K562 (cell line): ENCODE data around the gene GPR183. TPM values are rescaled to one million over a fixed set of nuclear protein-coding genes. Genes with fewer than 3 reads are reported as not detected.
A peak's percentile ranks its signal among the peaks of the same experiment; 100 is the strongest.

Experiments
- ARID1B ChIP-seq: fragments of 450-650 bp; IDR thresholded peaks from 2 replicates; pipeline ENCODE4 v1.6.1; 2016; ENCODE audit warnings: antibody characterized with exemption, mild to moderate bottlenecking, inconsistent platforms
- BHLHE40 ChIP-seq: IDR thresholded peaks from 2 replicates; pipeline ENCODE4 v1.6.1; 2011; ENCODE audit warnings: low read length, improper control_type of control experiment
- KLF16 ChIP-seq: IDR thresholded peaks from 2 replicates; pipeline ENCODE4 v1.6.1; 2016; ENCODE audit warnings: antibody characterized with exemption
- L3MBTL2 ChIP-seq: fragments of 450-650 bp; IDR thresholded peaks from 2 replicates; pipeline ENCODE4 v1.6.1; 2016; ENCODE audit warnings: mild to moderate bottlenecking, moderate library complexity
- RAD51 ChIP-seq: fragments of 450-650 bp; IDR thresholded peaks from 2 replicates; pipeline ENCODE4 v1.7.1; 2016; ENCODE audit warnings: low read depth, mild to moderate bottlenecking, borderline replicate concordance
- SP2 ChIP-seq: IDR thresholded peaks from 2 replicates; pipeline ENCODE4 v1.6.1; 2011; ENCODE audit warnings: mild to moderate bottlenecking, low read depth, low read length, moderate library complexity; ENCODE audit not compliant: poor library complexity, severe bottlenecking; ENCODE audit errors: extremely low read depth
- polyA plus RNA-seq, 8 experiments: library from polyadenylated mRNA; depleted of rRNA in 4 of 8; stranded (reverse) in 5 of 8; unstranded in 3 of 8; fragments of >200 nt; fragmentation: Nextera tagmentation in 2 of 8; fragmentation: Illumina TruSeq in 1 of 8; extraction: Ambion mirVana in 2 of 8; extraction: Trizol in 1 of 8; gene quantifications; 2 replicates each; pipeline versions ENCODE4 v1.2.1 to v1.2.3, GENCODE V29; 2011 to 2014; ENCODE audit warnings: inconsistent platforms in 1 of 8, missing spikeins in 1 of 8
- total RNA-seq, 7 experiments: library from RNA; depleted of rRNA in 6 of 7; stranded (reverse); fragments of >200 nt in 6 of 7; fragmentation: Illumina TruSeq in 2 of 7; extraction: Trizol in 2 of 7; gene quantifications; 2 replicates each; pipeline versions ENCODE4 v1.2.1 to v1.2.3, GENCODE V29; 2011 to 2021; ENCODE audit warnings: low replicate concordance in 1 of 7
- TF ChIP-seq, protein P1 (sequence below), 2 experiments: fragments of 450-650 bp; formaldehyde crosslinking in 1 of 2; IDR thresholded peaks; 2 replicates each; pipeline versions ENCODE4 v1.4.0 to v1.6.1; 2014 to 2020; ENCODE audit warnings: mild to moderate bottlenecking in 2 of 2, borderline replicate concordance in 1 of 2, low read depth in 1 of 2
- TF ChIP-seq, protein P2 (sequence below): fragments of 450-650 bp; IDR thresholded peaks from 2 replicates; pipeline ENCODE4 v1.6.1; 2016; ENCODE audit warnings: low read depth, mild to moderate bottlenecking, moderate library complexity
- TF ChIP-seq, protein P3 (sequence below), 2 experiments: IDR thresholded peaks; 2 replicates each; pipeline ENCODE4 v1.6.1; 2011; ENCODE audit warnings: borderline replicate concordance in 1 of 2, control low read depth in 1 of 2, low read depth in 1 of 2, low read length in 1 of 2, mild to moderate bottlenecking in 1 of 2, mixed read lengths in 1 of 2, moderate library complexity in 1 of 2; ENCODE audit not compliant: insufficient read depth in 1 of 2, insufficient read length in 1 of 2, poor library complexity in 1 of 2, severe bottlenecking in 1 of 2; ENCODE audit errors: extremely low read depth in 1 of 2
- TF ChIP-seq, protein P4 (sequence below): fragments of 450-650 bp; IDR thresholded peaks from 2 replicates; pipeline ENCODE4 v1.6.1; 2017; ENCODE audit warnings: antibody characterized with exemption, mild to moderate bottlenecking
- TF ChIP-seq, protein P5 (sequence below): IDR thresholded peaks from 2 replicates; pipeline ENCODE4 v1.6.1; 2014; ENCODE audit warnings: antibody characterized with exemption

The GPR183 gene
- total and polyA plus RNA-seq, 9 of the 15 experiments (the other 6 are each of a cell fraction or from before 2014, with no cell fraction given), result 1.3 to 10.2 (median 3.7) TPM

DNA sequence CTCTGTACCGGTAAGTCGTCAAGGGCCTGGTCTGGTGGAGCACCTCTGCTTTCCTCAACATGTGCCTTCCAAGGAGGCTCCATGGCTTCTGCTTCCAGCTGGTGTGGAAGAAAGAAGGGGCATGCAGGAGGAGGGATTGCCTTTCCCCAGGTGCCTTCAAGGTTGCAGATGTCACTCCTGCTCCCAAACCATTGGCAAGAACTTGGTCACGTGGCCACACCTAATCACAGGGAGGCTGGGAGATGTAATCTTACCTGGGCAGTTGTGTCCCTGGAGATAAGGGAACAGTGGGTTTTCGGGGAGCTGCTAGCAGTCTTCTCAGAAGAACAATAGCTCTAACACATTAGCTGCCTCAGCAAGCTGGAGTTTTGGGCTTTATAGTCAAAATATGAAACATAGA is 39.3 kb downstream of the GPR183 start (continued):
- TF ChIP-seq, protein P1, sequence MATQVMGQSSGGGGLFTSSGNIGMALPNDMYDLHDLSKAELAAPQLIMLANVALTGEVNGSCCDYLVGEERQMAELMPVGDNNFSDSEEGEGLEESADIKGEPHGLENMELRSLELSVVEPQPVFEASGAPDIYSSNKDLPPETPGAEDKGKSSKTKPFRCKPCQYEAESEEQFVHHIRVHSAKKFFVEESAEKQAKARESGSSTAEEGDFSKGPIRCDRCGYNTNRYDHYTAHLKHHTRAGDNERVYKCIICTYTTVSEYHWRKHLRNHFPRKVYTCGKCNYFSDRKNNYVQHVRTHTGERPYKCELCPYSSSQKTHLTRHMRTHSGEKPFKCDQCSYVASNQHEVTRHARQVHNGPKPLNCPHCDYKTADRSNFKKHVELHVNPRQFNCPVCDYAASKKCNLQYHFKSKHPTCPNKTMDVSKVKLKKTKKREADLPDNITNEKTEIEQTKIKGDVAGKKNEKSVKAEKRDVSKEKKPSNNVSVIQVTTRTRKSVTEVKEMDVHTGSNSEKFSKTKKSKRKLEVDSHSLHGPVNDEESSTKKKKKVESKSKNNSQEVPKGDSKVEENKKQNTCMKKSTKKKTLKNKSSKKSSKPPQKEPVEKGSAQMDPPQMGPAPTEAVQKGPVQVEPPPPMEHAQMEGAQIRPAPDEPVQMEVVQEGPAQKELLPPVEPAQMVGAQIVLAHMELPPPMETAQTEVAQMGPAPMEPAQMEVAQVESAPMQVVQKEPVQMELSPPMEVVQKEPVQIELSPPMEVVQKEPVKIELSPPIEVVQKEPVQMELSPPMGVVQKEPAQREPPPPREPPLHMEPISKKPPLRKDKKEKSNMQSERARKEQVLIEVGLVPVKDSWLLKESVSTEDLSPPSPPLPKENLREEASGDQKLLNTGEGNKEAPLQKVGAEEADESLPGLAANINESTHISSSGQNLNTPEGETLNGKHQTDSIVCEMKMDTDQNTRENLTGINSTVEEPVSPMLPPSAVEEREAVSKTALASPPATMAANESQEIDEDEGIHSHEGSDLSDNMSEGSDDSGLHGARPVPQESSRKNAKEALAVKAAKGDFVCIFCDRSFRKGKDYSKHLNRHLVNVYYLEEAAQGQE (IDR thresholded peaks at IDR 0.05; ENCODE audit: borderline replicate concordance), result peak; percentile 20; the same call in 1 of the 2 replicates
- TF ChIP-seq, protein P1 (CRISPR knock-in tag; IDR thresholded peaks at IDR 0.05; ENCODE audit: low read depth), result no peak
- TF ChIP-seq, protein P2, sequence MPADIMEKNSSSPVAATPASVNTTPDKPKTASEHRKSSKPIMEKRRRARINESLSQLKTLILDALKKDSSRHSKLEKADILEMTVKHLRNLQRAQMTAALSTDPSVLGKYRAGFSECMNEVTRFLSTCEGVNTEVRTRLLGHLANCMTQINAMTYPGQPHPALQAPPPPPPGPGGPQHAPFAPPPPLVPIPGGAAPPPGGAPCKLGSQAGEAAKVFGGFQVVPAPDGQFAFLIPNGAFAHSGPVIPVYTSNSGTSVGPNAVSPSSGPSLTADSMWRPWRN, result peak; percentile 67; the same call in 1 of the 2 replicates
- TF ChIP-seq, protein P3, sequence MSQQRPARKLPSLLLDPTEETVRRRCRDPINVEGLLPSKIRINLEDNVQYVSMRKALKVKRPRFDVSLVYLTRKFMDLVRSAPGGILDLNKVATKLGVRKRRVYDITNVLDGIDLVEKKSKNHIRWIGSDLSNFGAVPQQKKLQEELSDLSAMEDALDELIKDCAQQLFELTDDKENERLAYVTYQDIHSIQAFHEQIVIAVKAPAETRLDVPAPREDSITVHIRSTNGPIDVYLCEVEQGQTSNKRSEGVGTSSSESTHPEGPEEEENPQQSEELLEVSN (IDR thresholded peaks at IDR 0.05; ENCODE audit: borderline replicate concordance in 1 of 2, extremely low read depth in 1 of 2, insufficient read depth in 1 of 2, insufficient read length in 1 of 2, low read depth in 1 of 2, low read length in 1 of 2, poor library complexity in 1 of 2, severe bottlenecking in 1 of 2), result peak in 1 of 2 experiments; percentile 7
- TF ChIP-seq L3MBTL2 (peak; percentile 74), KLF16 (0 out of 2 replicates have a peak, but pooled peaks have one; percentile 14), SP2 (no peak), ARID1B (peak; percentile 83), BHLHE40 (peak; percentile 65), RAD51 (peak; percentile 84)
- TF ChIP-seq, protein P4, sequence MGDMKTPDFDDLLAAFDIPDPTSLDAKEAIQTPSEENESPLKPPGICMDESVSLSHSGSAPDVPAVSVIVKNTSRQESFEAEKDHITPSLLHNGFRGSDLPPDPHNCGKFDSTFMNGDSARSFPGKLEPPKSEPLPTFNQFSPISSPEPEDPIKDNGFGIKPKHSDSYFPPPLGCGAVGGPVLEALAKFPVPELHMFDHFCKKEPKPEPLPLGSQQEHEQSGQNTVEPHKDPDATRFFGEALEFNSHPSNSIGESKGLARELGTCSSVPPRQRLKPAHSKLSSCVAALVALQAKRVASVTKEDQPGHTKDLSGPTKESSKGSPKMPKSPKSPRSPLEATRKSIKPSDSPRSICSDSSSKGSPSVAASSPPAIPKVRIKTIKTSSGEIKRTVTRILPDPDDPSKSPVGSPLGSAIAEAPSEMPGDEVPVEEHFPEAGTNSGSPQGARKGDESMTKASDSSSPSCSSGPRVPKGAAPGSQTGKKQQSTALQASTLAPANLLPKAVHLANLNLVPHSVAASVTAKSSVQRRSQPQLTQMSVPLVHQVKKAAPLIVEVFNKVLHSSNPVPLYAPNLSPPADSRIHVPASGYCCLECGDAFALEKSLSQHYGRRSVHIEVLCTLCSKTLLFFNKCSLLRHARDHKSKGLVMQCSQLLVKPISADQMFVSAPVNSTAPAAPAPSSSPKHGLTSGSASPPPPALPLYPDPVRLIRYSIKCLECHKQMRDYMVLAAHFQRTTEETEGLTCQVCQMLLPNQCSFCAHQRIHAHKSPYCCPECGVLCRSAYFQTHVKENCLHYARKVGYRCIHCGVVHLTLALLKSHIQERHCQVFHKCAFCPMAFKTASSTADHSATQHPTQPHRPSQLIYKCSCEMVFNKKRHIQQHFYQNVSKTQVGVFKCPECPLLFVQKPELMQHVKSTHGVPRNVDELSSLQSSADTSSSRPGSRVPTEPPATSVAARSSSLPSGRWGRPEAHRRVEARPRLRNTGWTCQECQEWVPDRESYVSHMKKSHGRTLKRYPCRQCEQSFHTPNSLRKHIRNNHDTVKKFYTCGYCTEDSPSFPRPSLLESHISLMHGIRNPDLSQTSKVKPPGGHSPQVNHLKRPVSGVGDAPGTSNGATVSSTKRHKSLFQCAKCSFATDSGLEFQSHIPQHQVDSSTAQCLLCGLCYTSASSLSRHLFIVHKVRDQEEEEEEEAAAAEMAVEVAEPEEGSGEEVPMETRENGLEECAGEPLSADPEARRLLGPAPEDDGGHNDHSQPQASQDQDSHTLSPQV, result 0 out of 2 replicates have a peak, but pooled peaks have one; percentile 40
- TF ChIP-seq, protein P5, sequence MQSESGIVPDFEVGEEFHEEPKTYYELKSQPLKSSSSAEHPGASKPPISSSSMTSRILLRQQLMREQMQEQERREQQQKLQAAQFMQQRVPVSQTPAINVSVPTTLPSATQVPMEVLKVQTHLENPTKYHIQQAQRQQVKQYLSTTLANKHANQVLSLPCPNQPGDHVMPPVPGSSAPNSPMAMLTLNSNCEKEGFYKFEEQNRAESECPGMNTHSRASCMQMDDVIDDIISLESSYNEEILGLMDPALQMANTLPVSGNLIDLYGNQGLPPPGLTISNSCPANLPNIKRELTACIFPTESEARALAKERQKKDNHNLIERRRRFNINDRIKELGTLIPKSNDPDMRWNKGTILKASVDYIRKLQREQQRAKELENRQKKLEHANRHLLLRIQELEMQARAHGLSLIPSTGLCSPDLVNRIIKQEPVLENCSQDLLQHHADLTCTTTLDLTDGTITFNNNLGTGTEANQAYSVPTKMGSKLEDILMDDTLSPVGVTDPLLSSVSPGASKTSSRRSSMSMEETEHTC, result no peak
